SH-SY5Y (cell line): Measurements from ENCODE around the gene ITGA3.

Source experiments
- GATA2 ChIP-seq: IDR thresholded peaks from 2 replicates; pipeline ENCODE4 v1.6.1; 2011; ENCODE audit warnings: mild to moderate bottlenecking, low read depth, low read length
- GATA3 ChIP-seq: IDR thresholded peaks from 2 replicates; pipeline ENCODE4 v1.6.1; 2011; ENCODE audit warnings: low read depth, mild to moderate bottlenecking, low read length, moderate library complexity

- no peak for TF ChIP-seq GATA2
- no peak for TF ChIP-seq GATA3
These were observed 41.3 kb upstream of the ITGA3 start for GRCh38 chr17:50014471-50015088.
